HG02938 (cell line): ENCODE measurements around the gene RAP1GAP.
"Not testable (repeated sequence)": the region's sequence is repeated elsewhere in the genome, so short reads cannot be mapped to it uniquely, and the experiment has no call there.

Experiments used
- ATAC-seq: cut with Tn5 transposase; IDR thresholded peaks from one replicate; pipeline ENCODE4 v1.9.1; 2021; ENCODE audit warnings: mild to moderate bottlenecking, moderate library complexity; ENCODE audit not compliant: unreplicated experiment

The RAP1GAP gene

GRCh38 chr1:21647431-21648351, 21.5 kb downstream of the RAP1GAP start:
- no peak for ATAC-seq

GRCh38 chr1:21645550-21645949, 23.6 kb downstream of the RAP1GAP start:
- ATAC-seq, result no peak

GRCh38 chr1:21644906-21645305, 24.3 kb downstream of the RAP1GAP start:
- ATAC-seq, result no peak

GRCh38 chr1:21644348-21644747, 24.8 kb downstream of the RAP1GAP start:
- ATAC-seq, result no peak

GRCh38 chr1:21643624-21644023, 25.5 kb downstream of the RAP1GAP start:
- no peak for ATAC-seq

GRCh38 chr1:21641967-21642739, 27.0 kb downstream of the RAP1GAP start:
- ATAC-seq, result no peak

GRCh38 chr1:21641537-21641936, 27.6 kb downstream of the RAP1GAP start:
- ATAC-seq, result no peak

GRCh38 chr1:21641076-21641475, 28.1 kb downstream of the RAP1GAP start:
- no peak for ATAC-seq

GRCh38 chr1:21640653-21641052, 28.5 kb downstream of the RAP1GAP start:
- ATAC-seq, result no peak

GRCh38 chr1:21639594-21640041, 29.5 kb downstream of the RAP1GAP start:
- ATAC-seq, result no peak

- no peak for ATAC-seq
These were observed 30.4 kb downstream of the RAP1GAP start for GRCh38 chr1:21638531-21639341.

GRCh38 chr1:21637514-21637913, 31.6 kb downstream of the RAP1GAP start:
- no peak for ATAC-seq

GRCh38 chr1:21636029-21636428, 33.1 kb downstream of the RAP1GAP start:
- no peak for ATAC-seq

GRCh38 chr1:21634806-21635535, 34.2 kb downstream of the RAP1GAP start:
- no peak for ATAC-seq

- ATAC-seq, result no peak
These were observed 35.0 kb downstream of the RAP1GAP start for GRCh38 chr1:21633992-21634805.

GRCh38 chr1:21633141-21633755, 35.9 kb downstream of the RAP1GAP start:
- no peak for ATAC-seq

- ATAC-seq, result no peak
These were observed 36.9 kb downstream of the RAP1GAP start for GRCh38 chr1:21631944-21632887.

GRCh38 chr1:21631590-21631943, 37.6 kb downstream of the RAP1GAP start:
- ATAC-seq, result not testable (repeated sequence)
